ENCODE results near the gene MPPED2. TPM values are rescaled to one million over a fixed set of nuclear protein-coding genes. Genes with fewer than 3 reads are reported as not detected.

The MPPED2 gene
- total RNA-seq, 4 donors from 2014 or later, result 2.2 to 4.6 (median 3.3) TPM

DNA sequence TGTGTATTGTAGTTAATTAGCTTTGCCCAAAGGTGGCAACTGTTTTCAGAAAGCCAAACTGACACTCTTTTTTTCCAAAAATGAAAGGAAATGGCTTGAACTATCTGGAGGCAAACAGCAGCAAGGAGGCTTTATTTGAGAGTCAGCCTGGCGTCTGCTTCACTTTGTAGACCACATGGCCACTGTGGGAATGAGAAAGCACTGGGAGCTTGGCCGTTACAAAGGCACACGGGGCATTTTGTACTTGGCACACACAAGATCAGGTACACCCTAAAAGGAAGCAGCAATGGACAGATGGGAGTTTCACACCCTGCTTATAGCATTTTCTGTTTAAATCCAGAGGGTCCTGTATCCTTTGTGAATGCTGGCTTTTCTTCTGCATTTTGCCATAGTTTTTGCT lies 126.3 kb downstream of the MPPED2 start:
- intact Hi-C loops (cut with DNase I), result no loop called here
- Histone ChIP-seq H3K4me1 (peaks cover 5 to 21% (median 15%) of the 10 kb centered on the region in 4 donors), H3K4me3 (no peak overlapping the region), H3K9me3 (no peaks in the 10 kb centered on the region), H3K36me3 (no peaks in the 10 kb centered on the region), H3K27me3 (no peaks in the 10 kb centered on the region), H3K27ac (replicated peaks in 1 of 4) (no peak overlapping the region)
- peak; percentile 57 for DNase-seq (ENCODE audit: extremely low spot score)
- TF ChIP-seq POLR2A (IDR thresholded peaks at IDR 0.05; ENCODE audit: low read depth) (no peak), POLR2AphosphoS5 (IDR thresholded peaks at IDR 0.05) (no peak), EP300 (IDR thresholded peaks at IDR 0.05) (no peak)
- TF ChIP-seq, protein P1, sequence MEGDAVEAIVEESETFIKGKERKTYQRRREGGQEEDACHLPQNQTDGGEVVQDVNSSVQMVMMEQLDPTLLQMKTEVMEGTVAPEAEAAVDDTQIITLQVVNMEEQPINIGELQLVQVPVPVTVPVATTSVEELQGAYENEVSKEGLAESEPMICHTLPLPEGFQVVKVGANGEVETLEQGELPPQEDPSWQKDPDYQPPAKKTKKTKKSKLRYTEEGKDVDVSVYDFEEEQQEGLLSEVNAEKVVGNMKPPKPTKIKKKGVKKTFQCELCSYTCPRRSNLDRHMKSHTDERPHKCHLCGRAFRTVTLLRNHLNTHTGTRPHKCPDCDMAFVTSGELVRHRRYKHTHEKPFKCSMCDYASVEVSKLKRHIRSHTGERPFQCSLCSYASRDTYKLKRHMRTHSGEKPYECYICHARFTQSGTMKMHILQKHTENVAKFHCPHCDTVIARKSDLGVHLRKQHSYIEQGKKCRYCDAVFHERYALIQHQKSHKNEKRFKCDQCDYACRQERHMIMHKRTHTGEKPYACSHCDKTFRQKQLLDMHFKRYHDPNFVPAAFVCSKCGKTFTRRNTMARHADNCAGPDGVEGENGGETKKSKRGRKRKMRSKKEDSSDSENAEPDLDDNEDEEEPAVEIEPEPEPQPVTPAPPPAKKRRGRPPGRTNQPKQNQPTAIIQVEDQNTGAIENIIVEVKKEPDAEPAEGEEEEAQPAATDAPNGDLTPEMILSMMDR (IDR thresholded peaks at IDR 0.05), result no peak
- WGBS, result 69% methylated on average over 3 of the region's 3 CpGs

DNA sequence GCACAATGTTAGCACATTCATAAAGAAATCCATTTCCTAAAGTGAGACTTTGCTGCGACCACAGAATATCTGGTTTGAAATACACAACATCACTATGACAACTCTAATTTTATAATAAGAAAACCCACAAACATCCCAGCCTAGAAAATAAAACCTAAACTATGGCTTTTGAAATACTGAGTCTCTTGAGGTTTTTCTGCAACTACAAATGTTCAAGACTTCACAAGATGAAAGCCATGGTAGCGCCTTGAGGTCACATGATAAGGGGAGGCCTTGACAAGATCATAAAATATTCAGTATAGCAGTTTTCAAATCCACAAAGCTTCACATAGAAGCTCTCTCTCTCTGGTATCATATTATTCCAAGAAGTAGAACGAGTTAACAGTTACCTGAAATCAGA lies 126.8 kb downstream of the MPPED2 start:
- Histone ChIP-seq H3K36me3 (no peaks in the 10 kb centered on the region), H3K4me3 (no peak overlapping the region), H3K27me3 (no peaks in the 10 kb centered on the region), H3K4me1 (peaks cover 10 to 26% (median 19%) of the 10 kb centered on the region in 4 donors), H3K9me3 (no peaks in the 10 kb centered on the region), H3K27ac (replicated peaks in 1 of 4) (no peak overlapping the region)
- 93% methylated on average over 3 of the region's 3 CpGs for WGBS
- intact Hi-C loops (cut with DNase I), result no loop called here
- no peak for DNase-seq (ENCODE audit: extremely low spot score)
- TF ChIP-seq POLR2A (IDR thresholded peaks at IDR 0.05; ENCODE audit: low read depth) (no peak), POLR2AphosphoS5 (IDR thresholded peaks at IDR 0.05) (no peak), EP300 (IDR thresholded peaks at IDR 0.05) (no peak)
- TF ChIP-seq, protein P1 (IDR thresholded peaks at IDR 0.05), result no peak

DNA sequence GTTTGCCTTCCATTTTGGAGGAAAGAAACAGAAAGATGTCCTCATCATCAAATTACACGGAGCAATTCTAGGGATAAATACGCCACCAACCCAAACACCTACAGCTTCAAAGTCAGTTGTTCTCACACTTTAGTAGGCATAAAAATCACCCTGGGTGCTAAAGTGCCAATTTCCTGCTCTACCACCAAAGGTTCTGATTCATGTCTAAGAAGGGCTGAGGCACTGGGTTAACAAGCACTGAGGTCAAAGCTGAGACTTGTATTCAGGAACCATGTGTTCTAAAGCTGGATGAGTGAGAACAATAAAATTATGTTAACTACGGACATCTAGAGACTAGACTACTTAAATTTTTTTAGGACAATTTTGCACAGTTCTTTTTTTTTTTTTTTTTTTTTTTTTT lies 127.6 kb downstream of the MPPED2 start:
- no peaks in the 10 kb centered on the region for H3K27me3 ChIP-seq
- 98% methylated on average over 3 of the region's 3 CpGs for WGBS
- no peak for DNase-seq (ENCODE audit: extremely low spot score)
- TF ChIP-seq POLR2A (IDR thresholded peaks at IDR 0.05; ENCODE audit: low read depth) (no peak), POLR2AphosphoS5 (IDR thresholded peaks at IDR 0.05) (no peak), EP300 (IDR thresholded peaks at IDR 0.05) (no peak)
- H3K27ac ChIP-seq (replicated peaks in 1 of 4), result no peak overlapping the region
- peaks cover 18 to 34% (median 27%) of the 10 kb centered on the region in 4 donors for H3K4me1 ChIP-seq
- H3K4me3 ChIP-seq, result no peak overlapping the region
- intact Hi-C loops (cut with DNase I), result no loop called here
- H3K36me3 ChIP-seq, result no peaks in the 10 kb centered on the region
- H3K9me3 ChIP-seq, result no peaks in the 10 kb centered on the region

DNA sequence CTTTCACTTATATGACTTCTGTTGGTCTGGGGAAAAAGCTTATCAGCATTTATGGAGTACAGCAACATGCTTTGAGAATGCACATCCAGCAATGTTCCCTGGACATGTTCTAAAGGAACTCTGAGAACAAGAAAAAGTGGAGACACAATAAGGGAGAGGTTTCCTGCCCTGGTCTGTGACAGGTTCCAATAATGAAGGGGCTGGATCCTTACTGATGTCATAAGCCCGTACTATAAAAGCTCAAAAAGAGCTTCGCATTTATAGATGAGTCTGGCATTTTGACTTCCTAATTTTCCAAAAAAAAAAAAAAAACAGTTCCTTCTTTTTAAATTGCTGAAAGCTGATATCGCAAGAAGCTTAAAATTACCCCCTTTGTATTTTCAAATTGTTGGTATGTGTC lies 129.1 kb downstream of the MPPED2 start:
- no peaks in the 10 kb centered on the region for H3K36me3 ChIP-seq
- DNase-seq (ENCODE audit: extremely low spot score), result peak; percentile 75
- no peaks in the 10 kb centered on the region for H3K27me3 ChIP-seq
- no peaks in the 10 kb centered on the region for H3K9me3 ChIP-seq
- 77% methylated on average over 3 of the region's 3 CpGs for WGBS
- intact Hi-C loops (cut with DNase I), result no loop called here
- H3K27ac ChIP-seq (replicated peaks in 1 of 4), result no peak overlapping the region
- H3K4me3 ChIP-seq, result no peak overlapping the region
- no peak for TF ChIP-seq EP300 (IDR thresholded peaks at IDR 0.05)
- H3K4me1 ChIP-seq, result peaks cover 22 to 30% (median 29%) of the 10 kb centered on the region in 4 donors

DNA sequence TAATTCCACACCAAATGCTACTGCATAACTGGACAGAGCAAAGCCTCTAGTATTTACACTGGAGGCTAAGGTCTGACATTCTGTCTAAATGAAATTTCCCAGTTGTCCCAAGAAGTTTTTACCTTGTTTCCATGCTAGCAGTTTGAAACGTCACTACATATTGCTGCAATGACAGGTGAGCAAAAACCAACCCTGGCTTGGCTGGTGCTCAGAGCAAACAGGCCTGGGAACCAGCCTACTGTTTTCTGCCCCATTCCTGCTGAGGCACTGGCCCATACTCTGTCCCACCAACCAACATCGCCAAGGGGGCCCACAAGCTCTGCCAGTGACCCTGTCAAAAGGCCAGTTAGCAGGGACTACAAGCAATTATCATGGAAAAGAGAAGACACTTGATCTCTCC lies 131.1 kb downstream of the MPPED2 start:
- Histone ChIP-seq H3K36me3 (no peaks in the 10 kb centered on the region), H3K9me3 (no peaks in the 10 kb centered on the region), H3K27ac (replicated peaks in 1 of 4) (peak overlapping the region; percentile 26 to 41 (median 35)), H3K4me1 (peaks cover 22 to 33% (median 28%) of the 10 kb centered on the region in 4 donors), H3K27me3 (no peaks in the 10 kb centered on the region), H3K4me3 (no peak overlapping the region)
- TF ChIP-seq POLR2AphosphoS5 (IDR thresholded peaks at IDR 0.05) (no peak), POLR2A (IDR thresholded peaks at IDR 0.05; ENCODE audit: low read depth) (no peak), EP300 (IDR thresholded peaks at IDR 0.05) (no peak)
- TF ChIP-seq, protein P1 (IDR thresholded peaks at IDR 0.05), result no peak
- DNase-seq (ENCODE audit: extremely low spot score), result no peak
- intact Hi-C loops (cut with DNase I), result no loop called here
- 76% methylated on average over 2 of the region's 2 CpGs for WGBS

DNA sequence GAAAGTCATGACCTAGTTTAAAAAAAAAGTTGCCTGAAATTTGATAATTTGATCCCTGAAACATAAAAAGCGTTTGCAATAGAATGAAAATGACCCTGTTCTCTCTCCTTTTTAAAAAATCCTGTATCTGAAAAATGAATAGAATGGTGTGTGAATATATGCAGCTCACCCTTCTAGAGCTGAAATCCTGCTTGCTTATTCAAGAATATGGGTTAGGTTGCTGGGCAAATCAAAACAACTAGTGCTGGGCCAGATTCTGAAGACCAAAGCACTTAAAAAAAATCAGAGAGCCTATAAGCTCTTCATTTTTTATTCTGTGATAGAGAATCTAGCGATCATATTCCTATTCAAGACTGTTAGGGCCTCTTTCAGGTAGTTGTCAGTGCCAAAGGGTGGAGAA lies 131.6 kb downstream of the MPPED2 start:
- H3K36me3 ChIP-seq, result no peaks in the 10 kb centered on the region
- H3K9me3 ChIP-seq, result no peaks in the 10 kb centered on the region
- H3K27me3 ChIP-seq, result no peaks in the 10 kb centered on the region
- no peak overlapping the region for H3K4me3 ChIP-seq
- no peak for DNase-seq (ENCODE audit: extremely low spot score)
- TF ChIP-seq POLR2A (IDR thresholded peaks at IDR 0.05; ENCODE audit: low read depth) (no peak), EP300 (IDR thresholded peaks at IDR 0.05) (no peak), POLR2AphosphoS5 (IDR thresholded peaks at IDR 0.05) (no peak)
- TF ChIP-seq, protein P1 (IDR thresholded peaks at IDR 0.05), result no peak
- WGBS, result 48% methylated on average over 2 of the region's 2 CpGs
- peak overlapping the region; percentile 26 to 41 (median 35) for H3K27ac ChIP-seq (replicated peaks in 1 of 4)
- H3K4me1 ChIP-seq, result peaks cover 22 to 33% (median 28%) of the 10 kb centered on the region in 4 donors
- intact Hi-C loops (cut with DNase I), result no loop called here

Measured in esophagus muscularis mucosa (tissue), 4 donors.